NT2/D1 (cell line): Measurements from ENCODE around the gene FEM1A.

Experiments used
- SUZ12 ChIP-seq: IDR thresholded peaks from 2 replicates; pipeline ENCODE4 v1.6.1; 2011; ENCODE audit not compliant: insufficient read length, insufficient read depth; ENCODE audit errors: extremely low read depth
- ZNF274 ChIP-seq: IDR thresholded peaks from 2 replicates; pipeline ENCODE4 v1.6.1; 2011; ENCODE audit warnings: mild to moderate bottlenecking, low read depth, low read length

DNA sequence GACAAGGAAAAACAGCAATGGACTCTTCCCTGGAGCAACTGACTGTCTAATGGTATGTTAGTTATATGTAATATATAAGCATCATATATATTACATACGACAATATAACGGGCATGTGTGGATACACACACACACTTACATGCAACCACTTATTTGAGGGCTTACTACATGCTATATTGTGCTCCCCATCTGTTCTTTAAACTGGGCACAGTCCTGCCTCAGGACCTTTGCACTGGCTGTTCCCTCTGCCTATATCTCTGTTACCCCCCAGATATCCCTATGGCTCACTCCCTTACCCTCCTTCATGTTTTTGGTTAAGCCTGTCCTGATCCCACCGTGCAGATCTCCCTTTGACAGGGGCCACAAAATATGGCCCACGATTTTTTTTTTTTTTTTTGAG lies 29.7 kb downstream of the FEM1A start:
- TF ChIP-seq ZNF274 (no peak), SUZ12 (no peak)
